A549 (cell line): Measurements from ENCODE around the gene MRPL30. TPM values are rescaled to one million over a fixed set of nuclear protein-coding genes. Genes with fewer than 3 reads are reported as not detected.

ENCODE experiments used
- ATAC-seq, 2 experiments: fragments of 200-7000 bp in 1 of 2; fragments of >200 bp in 1 of 2; cut with Nextera tagmentation in 1 of 2; cut with Tn5 transposase in 1 of 2; 3 replicates each; pipeline versions ENCODE4 v1.8.0 to v1.9.1; 2018 to 2020; ENCODE audit warnings: mild to moderate bottlenecking in 1 of 2, moderate library complexity in 1 of 2
- CTCF ChIA-PET: fragments of 300-600 bp; sonication (Branson Sonifier 250); formaldehyde crosslinking; extraction: SDS; loops from one replicate; lab custom pipeline; 2021; ENCODE audit warnings: antibody characterized with exemption, inconsistent platforms; lab: Yijun Ruan, JAX
- POLR2A ChIA-PET: fragments of 350-600 bp; formaldehyde crosslinking; extraction: SDS; loops from one replicate; lab custom pipeline; 2021; ENCODE audit warnings: antibody characterized with exemption, inconsistent platforms; lab: Yijun Ruan, JAX
- DNase-seq, 2 experiments: peaks; one replicate each; pipeline versions ENCODE4 v3.0.0 to v3.0.0-alpha.2; 2011 to 2016; ENCODE audit warnings: low read depth in 1 of 2, low spot score in 1 of 2
- FAIRE-seq: peaks from 2 replicates; lab custom pipeline; 2011; peaks lifted over from hg19 to GRCh38; lab: Jason Lieb, UNC
- H3K27ac ChIP-seq, 2 experiments: fragments of >200 bp; sonication (Bioruptor Twin); formaldehyde crosslinking; 3 replicates each; pipeline ENCODE4 v1.5.1; 2016 to 2017
- H3K4me1 ChIP-seq: fragments of >200 bp; sonication (Bioruptor Twin); formaldehyde crosslinking; 3 replicates; pipeline ENCODE4 v1.6.1; 2016
- H3K4me2 ChIP-seq: fragments of >200 bp; sonication (Bioruptor Twin); formaldehyde crosslinking; 3 replicates; pipeline ENCODE4 v1.6.1; 2016
- H3K4me3 ChIP-seq: fragments of >200 bp; sonication (Bioruptor Twin); formaldehyde crosslinking; 3 replicates; pipeline ENCODE4 v1.5.1; 2016
- H3K9me3 ChIP-seq: fragments of >200 bp; sonication (Bioruptor Twin); formaldehyde crosslinking; 3 replicates; pipeline ENCODE4 v1.6.1; 2016
- CBX8 ChIP-seq: fragments of 200-600 bp; sonication (generic); IDR thresholded peaks from 2 replicates; pipeline ENCODE4 v1.6.1; 2016
- EHF ChIP-seq: fragments of 250-450 bp; sonication (Bioruptor Pico); IDR thresholded peaks from 2 replicates; pipeline ENCODE4 v1.5.0; 2020; ENCODE audit warnings: mild to moderate bottlenecking
- EHMT2 ChIP-seq: fragments of 200-600 bp; sonication (generic); IDR thresholded peaks from 2 replicates; pipeline ENCODE4 v1.6.1; 2016; ENCODE audit warnings: antibody characterized with exemption, low read depth, mild to moderate bottlenecking, moderate library complexity
- EP300 ChIP-seq, 2 experiments: fragments of >200 bp; sonication (Bioruptor Twin); formaldehyde crosslinking; IDR thresholded peaks; 2 replicates in 1 of 2; 3 replicates in 1 of 2; pipeline ENCODE4 v1.6.1; 2016 to 2017
- GATA3 ChIP-seq: IDR thresholded peaks from 2 replicates; pipeline ENCODE4 v1.6.1; 2012; ENCODE audit warnings: borderline replicate concordance
- HDAC2 ChIP-seq: fragments of 200-600 bp; sonication (generic); IDR thresholded peaks from 2 replicates; pipeline ENCODE4 v1.6.1; 2016
- HOXA7 ChIP-seq: fragments of 250-450 bp; sonication (Bioruptor Pico); IDR thresholded peaks from 2 replicates; pipeline ENCODE4 v1.5.0; 2020; ENCODE audit warnings: mild to moderate bottlenecking, moderate library complexity
- HOXB13 ChIP-seq: fragments of 250-450 bp; sonication (Bioruptor Pico); IDR thresholded peaks from 2 replicates; pipeline ENCODE4 v1.5.0; 2020; ENCODE audit warnings: low read depth, mild to moderate bottlenecking, moderate library complexity
- HOXB5 ChIP-seq: fragments of 250-450 bp; sonication (Bioruptor Pico); IDR thresholded peaks from 2 replicates; pipeline ENCODE4 v1.5.0; 2020; ENCODE audit warnings: mild to moderate bottlenecking, moderate library complexity
- JUN ChIP-seq, 2 experiments: fragments of >200 bp; sonication (Bioruptor Twin); formaldehyde crosslinking; IDR thresholded peaks; 2 replicates in 1 of 2; 3 replicates in 1 of 2; pipeline ENCODE4 v1.6.1; 2016 to 2017
- JUNB ChIP-seq: fragments of >200 bp; sonication (Bioruptor Twin); formaldehyde crosslinking; IDR thresholded peaks from 2 replicates; pipeline ENCODE4 v1.6.1; 2016
- KDM1A ChIP-seq: fragments of 200-600 bp; sonication (generic); IDR thresholded peaks from 2 replicates; pipeline ENCODE4 v1.6.1; 2016; ENCODE audit warnings: low read depth, mild to moderate bottlenecking
- KDM5A ChIP-seq: fragments of 200-600 bp; sonication (generic); IDR thresholded peaks from 2 replicates; pipeline ENCODE4 v1.6.1; 2016; ENCODE audit warnings: antibody characterized with exemption, mild to moderate bottlenecking
- MYC ChIP-seq: IDR thresholded peaks from 2 replicates; pipeline ENCODE4 v1.6.1; 2012; ENCODE audit warnings: mild to moderate bottlenecking, inconsistent platforms, low read length, improper control_type of control experiment, borderline replicate concordance
- NFE2L2 ChIP-seq: fragments of 150-350 bp; conservative IDR thresholded peaks from 2 replicates; pipeline ENCODE4 v1.6.1; 2014; ENCODE audit warnings: low read length
- POLR2A ChIP-seq: IDR thresholded peaks from 2 replicates; pipeline ENCODE4 v1.6.1; 2012; ENCODE audit warnings: mild to moderate bottlenecking, low read length
- POLR2AphosphoS2 ChIP-seq: conservative IDR thresholded peaks from 2 replicates; pipeline ENCODE4 v1.6.1; 2012; ENCODE audit warnings: low read length, improper control_type of control experiment, inconsistent platforms
- RFX5 ChIP-seq: fragments of 450-650 bp; IDR thresholded peaks from 2 replicates; pipeline ENCODE4 v1.7.1; 2014; ENCODE audit warnings: antibody characterized with exemption, mild to moderate bottlenecking, moderate library complexity
- SREBF2 ChIP-seq: fragments of 450-650 bp; IDR thresholded peaks from 2 replicates; pipeline ENCODE4 v1.6.1; 2014; ENCODE audit warnings: mild to moderate bottlenecking, moderate library complexity
- TP53 ChIP-seq: fragments of 250-450 bp; sonication (Bioruptor Pico); IDR thresholded peaks from 2 replicates; pipeline ENCODE4 v1.5.0; 2021; ENCODE audit warnings: mild to moderate bottlenecking, moderate library complexity
- ZFP36 ChIP-seq: fragments of 450-650 bp; IDR thresholded peaks from 2 replicates; pipeline ENCODE4 v1.6.1; 2014; ENCODE audit warnings: borderline replicate concordance; ENCODE audit not compliant: partially characterized antibody
- ZSCAN20 ChIP-seq: fragments of 250-450 bp; sonication (Bioruptor Pico); IDR thresholded peaks from 2 replicates; pipeline ENCODE4 v1.8.0; 2022; ENCODE audit warnings: mild to moderate bottlenecking, moderate library complexity
- WGBS: methylation state at CpG from one replicate; pipeline ENCODE4 v1.1.6; 2017; ENCODE audit errors: missing lambda C conversion rate; 5-methylcytosine and 5-hydroxymethylcytosine counted together
- polyA plus RNA-seq, 4 experiments: library from polyadenylated mRNA; depleted of rRNA in 3 of 4; stranded (reverse); fragments of >200 nt; fragmentation: RNase III in 1 of 4; extraction: RNeasy Plus Mini Kit Qiagen cat#74134 plus additional on column Dnase treatment in 1 of 4; gene quantifications; 2 replicates in 3 of 4; 3 replicates in 1 of 4; pipeline ENCODE4 v1.2.3, GENCODE V29; 2011 to 2017
- TF ChIP-seq, protein P1 (sequence below): fragments of >200 bp; sonication (Bioruptor Twin); formaldehyde crosslinking; IDR thresholded peaks from 3 replicates; pipeline ENCODE4 v1.6.1; 2016
- TF ChIP-seq, protein P2 (sequence below): fragments of 150-350 bp; IDR thresholded peaks from 2 replicates; pipeline ENCODE4 v1.6.1; 2014; ENCODE audit warnings: low read depth, mild to moderate bottlenecking, low read length
- TF ChIP-seq, protein P3 (sequence below): fragments of 250-450 bp; sonication (Bioruptor Pico); IDR thresholded peaks from 2 replicates; pipeline ENCODE4 v1.5.0; 2020; ENCODE audit warnings: low read depth, mild to moderate bottlenecking, moderate library complexity
- TF ChIP-seq, protein P4 (sequence below): IDR thresholded peaks from 2 replicates; pipeline ENCODE4 v1.6.1; 2012; ENCODE audit warnings: low read depth, borderline replicate concordance
- TF ChIP-seq, protein P5 (sequence below): fragments of 250-450 bp; sonication (Bioruptor Pico); IDR thresholded peaks from 2 replicates; pipeline ENCODE4 v1.5.0; 2021; ENCODE audit warnings: mild to moderate bottlenecking, moderate library complexity, borderline replicate concordance
- TF ChIP-seq, protein P6 (sequence below): fragments of >200 bp; sonication (Bioruptor Twin); formaldehyde crosslinking; IDR thresholded peaks from 2 replicates; pipeline ENCODE4 v1.6.1; 2016

The MRPL30 gene
- polyA plus RNA-seq, 2 of the 4 experiments (the other 2 are of a cell fraction): 40.0 to 43.5 TPM

DNA sequence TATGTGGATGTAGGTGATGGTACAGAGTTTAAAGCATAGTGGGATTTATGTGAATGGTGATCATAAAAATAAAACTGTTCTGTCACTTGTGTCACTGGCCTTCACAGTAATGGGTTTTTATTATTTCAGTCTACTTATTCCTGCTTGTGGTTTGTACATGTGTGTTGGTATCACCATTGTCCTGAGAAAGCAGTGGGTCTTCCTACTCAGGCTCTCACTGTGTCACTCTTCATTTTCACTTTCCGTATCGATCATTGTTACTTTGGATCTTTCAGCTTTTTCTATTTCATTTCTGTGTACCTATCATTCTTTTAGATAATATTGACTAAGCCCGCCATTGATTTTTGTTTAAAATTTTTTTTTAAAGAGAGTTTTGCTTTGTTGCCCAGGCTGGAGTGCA is 7.4 kb downstream of the MRPL30 start:
- Histone ChIP-seq H3K4me1 (0 out of 3 replicates have a peak, but pooled peaks cover under 1% of the 10 kb centered on the region), H3K9me3 (no peaks in the 10 kb centered on the region), H3K4me2 (no peak overlapping the region), H3K4me3 (no peak overlapping the region), H3K27ac (no peak overlapping the region)
- ATAC-seq (no peak), DNase-seq (no peak), FAIRE-seq (no peak)
- TF ChIP-seq GATA3 (no peak), ZSCAN20 (CRISPR knock-in tag) (no peak), EHMT2 (no peak), ZFP36 (no peak), POLR2AphosphoS2 (no peak), KDM5A (no peak), SREBF2 (no peak), NFE2L2 (no peak), TP53 (CRISPR knock-in tag) (no peak), HDAC2 (no peak), POLR2A (no peak), EHF (no peak), JUN (IDR thresholded peaks at IDR 0.05) (no peak)
- 93% methylated on average over 3 of the region's 3 CpGs for WGBS
- CTCF ChIA-PET: interaction anchor here (0.6 kb wide), 1 partner anchor 104 kb away, joined by 3 read pairs; no protein-coding TSS in a partner anchor
- POLR2A ChIA-PET: no interaction called here

DNA sequence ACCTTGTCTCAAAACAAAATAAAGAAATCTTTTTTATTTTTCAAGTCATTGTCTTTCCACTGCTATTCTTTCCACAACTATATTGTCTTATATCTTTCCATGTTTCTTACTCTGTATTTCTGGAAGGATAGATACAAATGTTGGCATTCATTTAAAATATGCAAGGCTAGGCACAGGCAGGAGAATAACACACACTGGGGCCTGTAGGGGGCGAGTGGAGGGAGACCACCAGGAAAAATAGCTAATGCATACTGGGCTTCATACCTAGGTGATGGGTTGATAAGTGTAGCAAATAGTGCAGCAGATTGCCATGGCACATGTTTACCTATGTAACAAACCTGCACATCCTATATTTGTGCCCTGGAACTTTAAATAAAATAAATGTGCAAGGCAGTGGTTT is 9.6 kb downstream of the MRPL30 start:
- no peak for FAIRE-seq
- 46% methylated on average over 1 of the region's 1 CpG for WGBS
- CTCF ChIA-PET: interaction anchor here (0.6 to 1.1 kb wide), 2 partner anchors 10 to 49 kb away, joined by 3 to 4 read pairs; partner anchors contain the start of gene MITD1

More for the DNA sequence above, 9.6 kb downstream of the MRPL30 start:
- Histone ChIP-seq H3K4me1 (no peaks in the 10 kb centered on the region), H3K27ac (no peak overlapping the region), H3K9me3 (no peaks in the 10 kb centered on the region), H3K4me3 (no peak overlapping the region), H3K4me2 (no peak overlapping the region)
- ATAC-seq (no peak; a peak in 1 of 6 replicates), DNase-seq (no peak)
- no peak for TF ChIP-seq HOXA7 (CRISPR knock-in tag)
- TF ChIP-seq CBX8: no peak
- no peak for TF ChIP-seq HOXB13 (CRISPR knock-in tag)
- TF ChIP-seq HOXB5 (CRISPR knock-in tag): no peak
- TF ChIP-seq MYC: no peak
- no peak for TF ChIP-seq KDM1A
- TF ChIP-seq, protein P1, sequence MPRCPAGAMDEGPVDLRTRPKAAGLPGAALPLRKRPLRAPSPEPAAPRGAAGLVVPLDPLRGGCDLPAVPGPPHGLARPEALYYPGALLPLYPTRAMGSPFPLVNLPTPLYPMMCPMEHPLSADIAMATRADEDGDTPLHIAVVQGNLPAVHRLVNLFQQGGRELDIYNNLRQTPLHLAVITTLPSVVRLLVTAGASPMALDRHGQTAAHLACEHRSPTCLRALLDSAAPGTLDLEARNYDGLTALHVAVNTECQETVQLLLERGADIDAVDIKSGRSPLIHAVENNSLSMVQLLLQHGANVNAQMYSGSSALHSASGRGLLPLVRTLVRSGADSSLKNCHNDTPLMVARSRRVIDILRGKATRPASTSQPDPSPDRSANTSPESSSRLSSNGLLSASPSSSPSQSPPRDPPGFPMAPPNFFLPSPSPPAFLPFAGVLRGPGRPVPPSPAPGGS: no peak
- TF ChIP-seq, protein P2, sequence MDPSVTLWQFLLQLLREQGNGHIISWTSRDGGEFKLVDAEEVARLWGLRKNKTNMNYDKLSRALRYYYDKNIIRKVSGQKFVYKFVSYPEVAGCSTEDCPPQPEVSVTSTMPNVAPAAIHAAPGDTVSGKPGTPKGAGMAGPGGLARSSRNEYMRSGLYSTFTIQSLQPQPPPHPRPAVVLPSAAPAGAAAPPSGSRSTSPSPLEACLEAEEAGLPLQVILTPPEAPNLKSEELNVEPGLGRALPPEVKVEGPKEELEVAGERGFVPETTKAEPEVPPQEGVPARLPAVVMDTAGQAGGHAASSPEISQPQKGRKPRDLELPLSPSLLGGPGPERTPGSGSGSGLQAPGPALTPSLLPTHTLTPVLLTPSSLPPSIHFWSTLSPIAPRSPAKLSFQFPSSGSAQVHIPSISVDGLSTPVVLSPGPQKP: no peak
- TF ChIP-seq, protein P3, sequence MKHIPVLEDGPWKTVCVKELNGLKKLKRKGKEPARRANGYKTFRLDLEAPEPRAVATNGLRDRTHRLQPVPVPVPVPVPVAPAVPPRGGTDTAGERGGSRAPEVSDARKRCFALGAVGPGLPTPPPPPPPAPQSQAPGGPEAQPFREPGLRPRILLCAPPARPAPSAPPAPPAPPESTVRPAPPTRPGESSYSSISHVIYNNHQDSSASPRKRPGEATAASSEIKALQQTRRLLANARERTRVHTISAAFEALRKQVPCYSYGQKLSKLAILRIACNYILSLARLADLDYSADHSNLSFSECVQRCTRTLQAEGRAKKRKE (CRISPR knock-in tag): no peak
- TF ChIP-seq, protein P4, sequence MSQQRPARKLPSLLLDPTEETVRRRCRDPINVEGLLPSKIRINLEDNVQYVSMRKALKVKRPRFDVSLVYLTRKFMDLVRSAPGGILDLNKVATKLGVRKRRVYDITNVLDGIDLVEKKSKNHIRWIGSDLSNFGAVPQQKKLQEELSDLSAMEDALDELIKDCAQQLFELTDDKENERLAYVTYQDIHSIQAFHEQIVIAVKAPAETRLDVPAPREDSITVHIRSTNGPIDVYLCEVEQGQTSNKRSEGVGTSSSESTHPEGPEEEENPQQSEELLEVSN: no peak
- TF ChIP-seq EP300 (IDR thresholded peaks at IDR 0.05): no peak
- no peak for TF ChIP-seq TP53 (CRISPR knock-in tag)
- no peak for TF ChIP-seq POLR2AphosphoS2
- TF ChIP-seq, protein P5, sequence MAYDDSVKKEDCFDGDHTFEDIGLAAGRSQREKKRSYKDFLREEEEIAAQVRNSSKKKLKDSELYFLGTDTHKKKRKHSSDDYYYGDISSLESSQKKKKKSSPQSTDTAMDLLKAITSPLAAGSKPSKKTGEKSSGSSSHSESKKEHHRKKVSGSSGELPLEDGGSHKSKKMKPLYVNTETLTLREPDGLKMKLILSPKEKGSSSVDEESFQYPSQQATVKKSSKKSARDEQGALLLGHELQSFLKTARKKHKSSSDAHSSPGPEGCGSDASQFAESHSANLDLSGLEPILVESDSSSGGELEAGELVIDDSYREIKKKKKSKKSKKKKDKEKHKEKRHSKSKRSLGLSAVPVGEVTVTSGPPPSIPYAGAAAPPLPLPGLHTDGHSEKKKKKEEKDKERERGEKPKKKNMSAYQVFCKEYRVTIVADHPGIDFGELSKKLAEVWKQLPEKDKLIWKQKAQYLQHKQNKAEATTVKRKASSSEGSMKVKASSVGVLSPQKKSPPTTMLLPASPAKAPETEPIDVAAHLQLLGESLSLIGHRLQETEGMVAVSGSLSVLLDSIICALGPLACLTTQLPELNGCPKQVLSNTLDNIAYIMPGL (CRISPR knock-in tag): no peak
- TF ChIP-seq RFX5: no peak
- TF ChIP-seq JUNB: no peak
- TF ChIP-seq JUN (IDR thresholded peaks at IDR 0.05): no peak
- no peak for TF ChIP-seq SREBF2
- TF ChIP-seq, protein P6, sequence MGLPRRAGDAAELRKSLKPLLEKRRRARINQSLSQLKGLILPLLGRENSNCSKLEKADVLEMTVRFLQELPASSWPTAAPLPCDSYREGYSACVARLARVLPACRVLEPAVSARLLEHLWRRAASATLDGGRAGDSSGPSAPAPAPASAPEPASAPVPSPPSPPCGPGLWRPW: no peak
- POLR2A ChIA-PET: no interaction called here
